Measurements from ENCODE around the gene CCL25. TPM values are rescaled to one million over a fixed set of nuclear protein-coding genes. Genes with fewer than 3 reads are reported as not detected.

Gene CCL25
- total and polyA plus RNA-seq, 10 donors = 0.42 to 1.2 (median 0.66) TPM; not detected in 4

- Histone ChIP-seq H3K4me1 (no peaks in the 10 kb centered on the region), H3K36me3 (no peaks in the 10 kb centered on the region), H3K4me3 (no peak overlapping the region), H3K9me3 (no peaks in the 10 kb centered on the region), H3K27ac (no peak overlapping the region), H3K27me3 (replicated peaks in 1 of 7) (peaks cover 0 to 21% (median 0%) of the 10 kb centered on the region in 7 donors)
- TF ChIP-seq POLR2AphosphoS5 (IDR thresholded peaks at IDR 0.05) = no peak
- no peak for TF ChIP-seq POLR2A (IDR thresholded peaks at IDR 0.05)
- intact Hi-C loops (cut with DNase I; ENCODE audit: low total_unique reads) = no loop called here
- DNase-seq = no peak
- WGBS, 5 donors = 59 to 92% (median 76%) methylated on average over 6 of the region's 6 CpGs
Observed at GRCh38 chr19:8038815-8039214, 13.7 kb upstream of the CCL25 start.

- Histone ChIP-seq H3K4me1 (no peaks in the 10 kb centered on the region), H3K4me3 (no peak overlapping the region), H3K27ac (no peak overlapping the region), H3K9me3 (no peaks in the 10 kb centered on the region), H3K36me3 (no peaks in the 10 kb centered on the region), H3K27me3 (replicated peaks in 1 of 7) (peaks cover 0 to 19% (median 0%) of the 10 kb centered on the region in 7 donors)
- intact Hi-C loops (cut with DNase I; ENCODE audit: low total_unique reads) = no loop called here
- DNase-seq = no peak
- 94 to 97% (median 96%) methylated on average over 3 of the region's 3 CpGs for WGBS, 5 donors
- TF ChIP-seq POLR2A (IDR thresholded peaks at IDR 0.05) (no peak), CTCF (IDR thresholded peaks at IDR 0.05 in 8 of 11, conservative IDR thresholded peaks at IDR 0.05 in 3 of 11) (no peak), POLR2AphosphoS5 (IDR thresholded peaks at IDR 0.05) (no peak)
Observed at GRCh38 chr19:8039231-8039630, 13.3 kb upstream of the CCL25 start.

GRCh38 chr19:8041531-8041931 lies 11.0 kb upstream of the CCL25 start:
- 35 to 50% (median 40%) methylated on average over 7 of the region's 7 CpGs for WGBS, 5 donors
- H3K36me3 ChIP-seq = no peaks in the 10 kb centered on the region
- intact Hi-C loops (cut with DNase I; ENCODE audit: low total_unique reads) = no loop called here
- no peak overlapping the region for H3K4me3 ChIP-seq
- no peak for DNase-seq
- peaks cover 0 to 14% (median 0%) of the 10 kb centered on the region in 7 donors for H3K27me3 ChIP-seq (replicated peaks in 1 of 7)
- H3K4me1 ChIP-seq = no peaks in the 10 kb centered on the region
- no peak overlapping the region for H3K27ac ChIP-seq
- H3K9me3 ChIP-seq = no peaks in the 10 kb centered on the region
- TF ChIP-seq POLR2A (IDR thresholded peaks at IDR 0.05) (no peak), POLR2AphosphoS5 (IDR thresholded peaks at IDR 0.05) (no peak), CTCF (IDR thresholded peaks at IDR 0.05 in 8 of 11, conservative IDR thresholded peaks at IDR 0.05 in 3 of 11) (no peak)

- no peak overlapping the region for H3K27ac ChIP-seq
- no peak overlapping the region for H3K4me3 ChIP-seq
- H3K36me3 ChIP-seq = no peaks in the 10 kb centered on the region
- TF ChIP-seq POLR2AphosphoS5 (IDR thresholded peaks at IDR 0.05) = no peak
- TF ChIP-seq POLR2A (IDR thresholded peaks at IDR 0.05) = no peak
- no peak for TF ChIP-seq CTCF (IDR thresholded peaks at IDR 0.05 in 8 of 11, conservative IDR thresholded peaks at IDR 0.05 in 3 of 11)
- H3K27me3 ChIP-seq (replicated peaks in 1 of 7) = peaks cover 0 to 6% (median 0%) of the 10 kb centered on the region in 7 donors
- H3K4me1 ChIP-seq = no peaks in the 10 kb centered on the region
- no peak for DNase-seq
- intact Hi-C loops (cut with DNase I; ENCODE audit: low total_unique reads) = no loop called here
- H3K9me3 ChIP-seq = no peaks in the 10 kb centered on the region
- 87 to 97% (median 93%) methylated on average over 9 of the region's 9 CpGs for WGBS, 5 donors
Observed at GRCh38 chr19:8042900-8043299, 9.7 kb upstream of the CCL25 start.

GRCh38 chr19:8044018-8044417 lies 8.5 kb upstream of the CCL25 start:
- DNase-seq = peak; percentile 49
- no peaks in the 10 kb centered on the region for H3K36me3 ChIP-seq
- WGBS, 5 donors = 78 to 88% (median 86%) methylated on average over 10 of the region's 10 CpGs
- no peaks in the 10 kb centered on the region for H3K9me3 ChIP-seq
- intact Hi-C loops (cut with DNase I; ENCODE audit: low total_unique reads) = no loop called here
- H3K4me1 ChIP-seq = no peaks in the 10 kb centered on the region
- no peak overlapping the region for H3K4me3 ChIP-seq
- peaks cover 0 to 6% (median 0%) of the 10 kb centered on the region in 7 donors for H3K27me3 ChIP-seq (replicated peaks in 1 of 7)
- no peak for TF ChIP-seq CTCF (IDR thresholded peaks at IDR 0.05 in 8 of 11, conservative IDR thresholded peaks at IDR 0.05 in 3 of 11)
- no peak for TF ChIP-seq POLR2AphosphoS5 (IDR thresholded peaks at IDR 0.05)
- TF ChIP-seq POLR2A (IDR thresholded peaks at IDR 0.05) = no peak
- no peak overlapping the region for H3K27ac ChIP-seq
